ENCODE measurements around the gene USP35. TPM values are rescaled to one million over a fixed set of nuclear protein-coding genes. Genes with fewer than 3 reads are reported as not detected.
"Not testable (repeated sequence)": the region's sequence is repeated elsewhere in the genome, so short reads cannot be mapped to it uniquely, and the experiment has no call there.

The USP35 gene
- total RNA-seq, 1 donor from 2014 or later = 33.2 TPM

GRCh38 chr11:78214331-78215194 lies 25.8 kb downstream of the USP35 start:
- no peak for DNase-seq (ENCODE audit: low spot score)

- no peak for DNase-seq (ENCODE audit: low spot score)
Observed at GRCh38 chr11:78216021-78216420, 27.3 kb downstream of the USP35 start.

GRCh38 chr11:78216571-78217287 lies 28.0 kb downstream of the USP35 start:
- no peak for DNase-seq (ENCODE audit: low spot score)

GRCh38 chr11:78217650-78218541 lies 29.2 kb downstream of the USP35 start:
- DNase-seq (ENCODE audit: low spot score) = no peak

- no peak for DNase-seq (ENCODE audit: low spot score)
Observed at GRCh38 chr11:78218707-78219492, 30.2 kb downstream of the USP35 start.

- no peak for DNase-seq (ENCODE audit: low spot score)
Observed at GRCh38 chr11:78219493-78220217, 30.9 kb downstream of the USP35 start.

- DNase-seq (ENCODE audit: low spot score) = no peak
Observed at GRCh38 chr11:78220218-78221157, 31.8 kb downstream of the USP35 start.

GRCh38 chr11:78221396-78222315 lies 32.9 kb downstream of the USP35 start:
- no peak for DNase-seq (ENCODE audit: low spot score)

- not testable (repeated sequence) for DNase-seq (ENCODE audit: low spot score)
Observed at GRCh38 chr11:78222726-78223125, 34.0 kb downstream of the USP35 start.

- no peak for DNase-seq (ENCODE audit: low spot score)
Observed at GRCh38 chr11:78223320-78223954, 34.7 kb downstream of the USP35 start.

GRCh38 chr11:78224506-78224905 lies 35.8 kb downstream of the USP35 start:
- no peak for DNase-seq (ENCODE audit: low spot score)

GRCh38 chr11:78224906-78225420 lies 36.2 kb downstream of the USP35 start:
- no peak for DNase-seq (ENCODE audit: low spot score)

GRCh38 chr11:78226684-78227680 lies 38.3 kb downstream of the USP35 start:
- no peak for DNase-seq (ENCODE audit: low spot score)

- DNase-seq (ENCODE audit: low spot score) = no peak
Observed at GRCh38 chr11:78227921-78228320, 39.2 kb downstream of the USP35 start.

- peak; percentile 73 for DNase-seq (ENCODE audit: low spot score)
Observed at GRCh38 chr11:78228467-78228866, 39.7 kb downstream of the USP35 start.

GRCh38 chr11:78229106-78229505 lies 40.4 kb downstream of the USP35 start:
- DNase-seq (ENCODE audit: low spot score) = no peak
